Fibroblast of pulmonary artery (primary cell): ENCODE data around the gene OTULIN.

Source experiments
- DNase-seq: peaks from one replicate; pipeline ENCODE4 v3.0.0-alpha.2; 2010; ENCODE audit warnings: low read depth
- H3K4me3 ChIP-seq: replicated peaks from 2 replicates; pipeline ENCODE4 v1.5.1; 2011; ENCODE audit warnings: low read depth, mild to moderate bottlenecking, control low read depth, low read length, moderate library complexity
- CTCF ChIP-seq: IDR thresholded peaks from 2 replicates; pipeline ENCODE4 v1.5.1; 2011; ENCODE audit warnings: mild to moderate bottlenecking, control low read depth, low read length, inconsistent platforms; ENCODE audit errors: missing control alignments

Gene OTULIN

GRCh38 chr5:14708551-14708950, 44.0 kb downstream of the OTULIN start:
- DNase-seq = no peak
- no peak for TF ChIP-seq CTCF
- no peak overlapping the region for H3K4me3 ChIP-seq

GRCh38 chr5:14710313-14710994, 45.9 kb downstream of the OTULIN start:
- no peak overlapping the region for H3K4me3 ChIP-seq
- no peak for TF ChIP-seq CTCF

GRCh38 chr5:14712131-14712530, 47.6 kb downstream of the OTULIN start:
- DNase-seq = no peak
- no peak for TF ChIP-seq CTCF

More at GRCh38 chr5:14710313-14710994, 45.9 kb downstream of the OTULIN start:
- no peak for DNase-seq

GRCh38 chr5:14712666-14713065, 48.1 kb downstream of the OTULIN start:
- TF ChIP-seq CTCF = no peak
- no peak for DNase-seq
- no peak overlapping the region for H3K4me3 ChIP-seq

More at GRCh38 chr5:14712131-14712530, 47.6 kb downstream of the OTULIN start:
- no peak overlapping the region for H3K4me3 ChIP-seq

- H3K4me3 ChIP-seq = no peak overlapping the region
Measured at GRCh38 chr5:14713476-14714390, 49.2 kb downstream of the OTULIN start.

GRCh38 chr5:14714706-14715105, 50.2 kb downstream of the OTULIN start:
- no peak overlapping the region for H3K4me3 ChIP-seq
- TF ChIP-seq CTCF = no peak
- DNase-seq = no peak

More at GRCh38 chr5:14713476-14714390, 49.2 kb downstream of the OTULIN start:
- DNase-seq = no peak
- no peak for TF ChIP-seq CTCF
